PC-3 (cell line): ENCODE data around the gene PANK3. TPM values are rescaled to one million over a fixed set of nuclear protein-coding genes. Genes with fewer than 3 reads are reported as not detected.
"Not testable (repeated sequence)": the region's sequence is repeated elsewhere in the genome, so short reads cannot be mapped to it uniquely, and the experiment has no call there.

Source experiments
- ATAC-seq: fragments of 200-7000 bp; cut with Tn5 transposase; 2 replicates; pipeline ENCODE4 v1.9.1; 2020; ENCODE audit warnings: mild to moderate bottlenecking, moderate library complexity
- BruUV-seq: library from RNA; stranded (reverse); fragments of 400-500 nt; replicated peaks from 2 replicates; lab custom pipeline; 2021; lab: Mats Ljungman, UMichigan
- CTCF ChIA-PET: fragments of 300-600 bp; sonication (Branson Sonifier 250); formaldehyde crosslinking; loops from one replicate; lab custom pipeline; 2022; ENCODE audit warnings: antibody characterized with exemption; lab: Charles Lee
- POLR2A ChIA-PET: fragments of 300-600 bp; sonication (Branson Sonifier 250); formaldehyde crosslinking; loops from one replicate; lab custom pipeline; 2022; ENCODE audit warnings: antibody characterized with exemption; ENCODE audit not compliant: unreplicated experiment; lab: Charles Lee
- DNase-seq: peaks from one replicate; pipeline ENCODE4 v3.0.0-alpha.2; 2015
- H2AFZ ChIP-seq: fragments of 300-600 bp; sonication (generic); 2 replicates; pipeline ENCODE4 v1.6.0; 2016; ENCODE audit warnings: antibody characterized with exemption, low read length
- H3F3A ChIP-seq: fragments of 300-600 bp; sonication (generic); one replicate; pipeline ENCODE4 v1.6.0; 2017; ENCODE audit warnings: antibody characterized with exemption, low read length, control low read depth, mild to moderate bottlenecking; ENCODE audit not compliant: unreplicated experiment
- H3K27ac ChIP-seq: fragments of 300-600 bp; sonication (generic); 2 replicates; pipeline ENCODE4 v1.5.1; 2016; ENCODE audit warnings: mild to moderate bottlenecking, low read length
- H3K27me3 ChIP-seq: fragments of 300-600 bp; sonication (generic); 2 replicates; pipeline ENCODE4 v1.6.1; 2016; ENCODE audit warnings: low read length, mixed read lengths
- H3K36me3 ChIP-seq: fragments of 300-600 bp; sonication (generic); 2 replicates; pipeline ENCODE4 v1.6.1; 2016; ENCODE audit warnings: low read depth, mixed run types, low read length, mixed read lengths
- H3K4me1 ChIP-seq: fragments of 300-600 bp; sonication (generic); 2 replicates; pipeline ENCODE4 v1.5.1; 2016; ENCODE audit warnings: low read length; ENCODE audit not compliant: insufficient read depth
- H3K4me2 ChIP-seq: fragments of 300-600 bp; sonication (generic); 2 replicates; pipeline ENCODE4 v1.6.0; 2016; ENCODE audit warnings: low read length
- H3K4me3 ChIP-seq: fragments of 300-600 bp; sonication (generic); 2 replicates; pipeline ENCODE4 v1.5.1; 2016; ENCODE audit warnings: mild to moderate bottlenecking, low read length, mixed read lengths
- H3K79me2 ChIP-seq: fragments of 300-600 bp; sonication (generic); 2 replicates; pipeline ENCODE4 v1.6.1; 2017; ENCODE audit warnings: low read length, mixed read lengths
- H3K9ac ChIP-seq: fragments of 300-600 bp; sonication (generic); 2 replicates; pipeline ENCODE4 v1.6.0; 2016; ENCODE audit warnings: mild to moderate bottlenecking, low read length
- H3K9me2 ChIP-seq: fragments of 300-600 bp; sonication (generic); replicated peaks from 2 replicates; pipeline ENCODE4 v1.6.1; 2016; ENCODE audit warnings: mixed run types, low read length, mixed read lengths
- H3K9me3 ChIP-seq: fragments of 300-600 bp; sonication (generic); 2 replicates; pipeline ENCODE4 v1.6.1; 2016; ENCODE audit warnings: low read length, mixed read lengths
- H4K20me1 ChIP-seq: fragments of 300-600 bp; sonication (generic); 2 replicates; pipeline ENCODE4 v1.6.1; 2016; ENCODE audit warnings: low read length, mixed read lengths
- CTCF ChIP-seq: fragments of 300-600 bp; sonication (generic); conservative IDR thresholded peaks from 2 replicates; pipeline ENCODE4 v1.5.1; 2017; ENCODE audit warnings: antibody characterized with exemption, low read depth, mild to moderate bottlenecking, low read length
- EZH2 ChIP-seq: fragments of 300-600 bp; sonication (generic); IDR thresholded peaks from one replicate; pipeline ENCODE4 v1.6.1; 2017; ENCODE audit warnings: antibody characterized with exemption, mild to moderate bottlenecking, low read length; ENCODE audit not compliant: unreplicated experiment
- EZH2phosphoT487 ChIP-seq: fragments of 300-600 bp; sonication (generic); IDR thresholded peaks from 2 replicates; pipeline ENCODE4 v1.6.1; 2018; ENCODE audit warnings: mild to moderate bottlenecking, antibody characterized with exemption, low read length, borderline replicate concordance
- intact Hi-C: fragments of 100-400 bp; cut with micrococcal nuclease; formaldehyde crosslinking; loops from 2 replicates; pipeline ENCODE4 v1.9.0; 2023
- total RNA-seq: library from RNA; depleted of rRNA; stranded (reverse); fragments of >200 nt; gene quantifications from 2 replicates; pipeline ENCODE4 v1.2.3, GENCODE V29; 2014

PANK3 gene
- total RNA-seq, 1 experiment from 2014 or later: 22.7 TPM

GRCh38 chr5:168585119-168585856 is 6.1 kb upstream of the PANK3 start:
- Histone ChIP-seq H3F3A (no peaks in the 10 kb centered on the region), H3K9me2 (no peaks in the 10 kb centered on the region), H2AFZ (no peak overlapping the region), H3K79me2 (no peaks in the 10 kb centered on the region), H3K4me1 (peaks cover 6% of the 10 kb centered on the region), H3K36me3 (no peaks in the 10 kb centered on the region), H3K9ac (no peak overlapping the region), H3K9me3 (no peaks in the 10 kb centered on the region), H3K4me3 (no peak overlapping the region), H3K27ac (no peak overlapping the region), H3K27me3 (no peaks in the 10 kb centered on the region), H3K4me2 (no peak overlapping the region), H4K20me1 (no peaks in the 10 kb centered on the region)
- ChIA-PET POLR2A (no interaction called here), CTCF (no interaction called here)
- DNase-seq (no peak), ATAC-seq (no peak)
- no TSS peak for BruUV-seq
- intact Hi-C loops: no loop called here
- no peak for TF ChIP-seq CTCF
- TF ChIP-seq EZH2phosphoT487: no peak
- TF ChIP-seq EZH2: no peak

- no peaks in the 10 kb centered on the region for H3K9me2 ChIP-seq
- intact Hi-C loops: no loop called here
- H3K9me3 ChIP-seq: no peaks in the 10 kb centered on the region
- DNase-seq (no peak), ATAC-seq (no peak)
- H3K27ac ChIP-seq: no peak overlapping the region
- ChIA-PET CTCF (no interaction called here), POLR2A (no interaction called here)
- H3K27me3 ChIP-seq: no peaks in the 10 kb centered on the region
- H3K4me3 ChIP-seq: no peak overlapping the region
- H3K79me2 ChIP-seq: peaks cover 2% of the 10 kb centered on the region
- no peaks in the 10 kb centered on the region for H3K36me3 ChIP-seq
- H3F3A ChIP-seq: no peaks in the 10 kb centered on the region
- no peak overlapping the region for H3K9ac ChIP-seq
- H2AFZ ChIP-seq: no peak overlapping the region
- H4K20me1 ChIP-seq: no peaks in the 10 kb centered on the region
- BruUV-seq: no TSS peak
- peaks cover 5% of the 10 kb centered on the region; the same call in 1 of the 2 replicates for H3K4me1 ChIP-seq
- no peak overlapping the region for H3K4me2 ChIP-seq
- TF ChIP-seq CTCF: no peak
- TF ChIP-seq EZH2: no peak
- TF ChIP-seq EZH2phosphoT487: no peak
These were observed 4.7 kb upstream of the PANK3 start for GRCh38 chr5:168583742-168584482.

- ATAC-seq, H3K27ac ChIP-seq, DNase-seq, CTCF ChIA-PET, H3K9ac ChIP-seq, H2AFZ ChIP-seq, H3K9me3 ChIP-seq, H3K4me2 ChIP-seq, H3K4me3 ChIP-seq, BruUV-seq, H3K27me3 ChIP-seq, H3K9me2 ChIP-seq, H3K36me3 ChIP-seq, POLR2A ChIA-PET, H3F3A ChIP-seq, intact Hi-C loops: not testable (repeated sequence)
- H3K4me1 ChIP-seq: peaks cover 17% of the 10 kb centered on the region
- H4K20me1 ChIP-seq: peaks cover 23% of the 10 kb centered on the region
- peaks cover 32% of the 10 kb centered on the region for H3K79me2 ChIP-seq
These were observed 1.8 kb upstream of the PANK3 start for GRCh38 chr5:168580814-168581469.
